Lower leg skin (tissue), 4 donors: ENCODE data around the gene LCN15. TPM values are rescaled to one million over a fixed set of nuclear protein-coding genes. Genes with fewer than 3 reads are reported as not detected.

ENCODE experiments used
- DNase-seq, 2 donors: peaks; one replicate each; pipeline ENCODE4 v3.0.0-alpha.2; 2019; ENCODE audit warnings: low spot score in 2 of 2
- H3K4me3 ChIP-seq: fragments of 200-600 bp; sonication (generic); 2 replicates; pipeline ENCODE4 v1.5.1; 2017; ENCODE audit warnings: mild to moderate bottlenecking, low read depth; ENCODE audit not compliant: poor library complexity, severe bottlenecking
- POLR2A ChIP-seq, 2 donors: fragments of 450-650 bp; IDR thresholded peaks; one replicate each; pipeline ENCODE4 v1.6.1; 2016 to 2017; ENCODE audit warnings: antibody characterized with exemption in 2 of 2, mild to moderate bottlenecking in 1 of 2, moderate library complexity in 1 of 2
- WGBS, 2 donors: methylation state at CpG; one replicate each; pipeline ENCODE4 v1.1.5; 2018; 5-methylcytosine and 5-hydroxymethylcytosine counted together
- intact Hi-C: fragments of 100-400 bp; cut with DNase I; formaldehyde crosslinking; loops from one replicate; pipeline ENCODE4 v1.15.0; 2023; ENCODE audit warnings: low total_unique reads
- total RNA-seq, 4 donors: library from RNA; depleted of rRNA; stranded (reverse); fragments of >200 nt; gene quantifications; one replicate each; pipeline ENCODE4 v1.1.0, GENCODE V29; 2016
- TF ChIP-seq, protein P1 (sequence below), 3 donors: fragments of 450-650 bp; IDR thresholded peaks; one replicate each; pipeline ENCODE4 v1.5.1; 2016; ENCODE audit warnings: antibody characterized with exemption in 3 of 3, mild to moderate bottlenecking in 3 of 3, moderate library complexity in 2 of 3

The LCN15 gene
- total RNA-seq, 4 donors from 2014 or later: not detected

DNA sequence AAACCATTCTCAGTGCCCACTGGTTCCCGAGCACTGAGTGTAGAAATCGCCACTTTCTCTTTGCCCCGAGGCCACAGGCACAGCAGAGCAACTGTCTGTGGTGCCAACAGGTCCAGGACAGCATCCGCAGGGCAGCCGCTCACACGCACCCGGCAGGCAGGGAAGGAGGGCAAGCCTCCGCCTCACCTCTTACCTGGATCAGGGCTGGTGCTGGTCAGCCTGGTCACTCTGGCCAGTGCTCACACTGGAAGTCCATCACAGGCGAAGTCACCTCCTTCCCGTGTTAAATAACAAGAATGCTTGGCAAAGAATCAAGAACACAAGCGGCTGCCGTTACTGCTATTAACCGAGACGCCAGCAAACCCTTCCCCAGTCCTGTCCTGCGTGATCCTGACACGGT is 38.2 kb downstream of the LCN15 start:
- intact Hi-C loops: no loop called here
- WGBS, 2 donors: 34 to 58% methylated on average over 12 to 16 of the region's 16 CpGs

GRCh38 chr9:136725612-136726011 is 38.7 kb downstream of the LCN15 start:
- WGBS, 2 donors: 46 to 76% methylated on average over 7 to 10 of the region's 10 CpGs
- intact Hi-C loops: no loop called here
- no peak for TF ChIP-seq POLR2A (IDR thresholded peaks at IDR 0.05)
- TF ChIP-seq, protein P1, sequence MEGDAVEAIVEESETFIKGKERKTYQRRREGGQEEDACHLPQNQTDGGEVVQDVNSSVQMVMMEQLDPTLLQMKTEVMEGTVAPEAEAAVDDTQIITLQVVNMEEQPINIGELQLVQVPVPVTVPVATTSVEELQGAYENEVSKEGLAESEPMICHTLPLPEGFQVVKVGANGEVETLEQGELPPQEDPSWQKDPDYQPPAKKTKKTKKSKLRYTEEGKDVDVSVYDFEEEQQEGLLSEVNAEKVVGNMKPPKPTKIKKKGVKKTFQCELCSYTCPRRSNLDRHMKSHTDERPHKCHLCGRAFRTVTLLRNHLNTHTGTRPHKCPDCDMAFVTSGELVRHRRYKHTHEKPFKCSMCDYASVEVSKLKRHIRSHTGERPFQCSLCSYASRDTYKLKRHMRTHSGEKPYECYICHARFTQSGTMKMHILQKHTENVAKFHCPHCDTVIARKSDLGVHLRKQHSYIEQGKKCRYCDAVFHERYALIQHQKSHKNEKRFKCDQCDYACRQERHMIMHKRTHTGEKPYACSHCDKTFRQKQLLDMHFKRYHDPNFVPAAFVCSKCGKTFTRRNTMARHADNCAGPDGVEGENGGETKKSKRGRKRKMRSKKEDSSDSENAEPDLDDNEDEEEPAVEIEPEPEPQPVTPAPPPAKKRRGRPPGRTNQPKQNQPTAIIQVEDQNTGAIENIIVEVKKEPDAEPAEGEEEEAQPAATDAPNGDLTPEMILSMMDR (IDR thresholded peaks at IDR 0.05): no peak
- DNase-seq: no peak
- H3K4me3 ChIP-seq: no peak overlapping the region

More for the DNA sequence above, 38.2 kb downstream of the LCN15 start:
- TF ChIP-seq, protein P1 (IDR thresholded peaks at IDR 0.05): no peak
- no peak for TF ChIP-seq POLR2A (IDR thresholded peaks at IDR 0.05)
- H3K4me3 ChIP-seq: no peak overlapping the region
- DNase-seq: no peak

DNA sequence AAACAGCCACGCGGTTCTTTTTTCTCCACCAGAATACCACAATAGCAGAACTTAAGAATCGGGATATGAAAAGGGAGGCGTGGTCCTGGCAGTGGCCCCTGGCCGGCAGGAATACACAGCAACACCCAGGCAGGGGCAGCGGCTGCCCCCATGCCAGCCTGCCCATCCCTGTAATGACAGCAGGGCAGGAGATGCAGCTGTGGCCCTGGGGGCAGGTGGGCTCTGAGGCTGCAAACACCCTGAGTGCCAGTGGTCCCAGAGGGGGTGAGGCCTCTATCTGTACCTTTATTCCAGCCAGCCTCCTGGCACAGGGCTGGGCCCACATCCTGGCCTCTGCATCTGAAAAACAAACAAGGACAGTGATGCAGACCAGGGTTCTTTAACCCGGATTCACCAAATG is 39.5 kb downstream of the LCN15 start:
- 74 to 78% methylated on average over 7 of the region's 7 CpGs for WGBS, 2 donors
- no peak overlapping the region for H3K4me3 ChIP-seq
- intact Hi-C loops: no loop called here
- TF ChIP-seq, protein P1 (IDR thresholded peaks at IDR 0.05): no peak
- no peak for TF ChIP-seq POLR2A (IDR thresholded peaks at IDR 0.05)
- no peak for DNase-seq

DNA sequence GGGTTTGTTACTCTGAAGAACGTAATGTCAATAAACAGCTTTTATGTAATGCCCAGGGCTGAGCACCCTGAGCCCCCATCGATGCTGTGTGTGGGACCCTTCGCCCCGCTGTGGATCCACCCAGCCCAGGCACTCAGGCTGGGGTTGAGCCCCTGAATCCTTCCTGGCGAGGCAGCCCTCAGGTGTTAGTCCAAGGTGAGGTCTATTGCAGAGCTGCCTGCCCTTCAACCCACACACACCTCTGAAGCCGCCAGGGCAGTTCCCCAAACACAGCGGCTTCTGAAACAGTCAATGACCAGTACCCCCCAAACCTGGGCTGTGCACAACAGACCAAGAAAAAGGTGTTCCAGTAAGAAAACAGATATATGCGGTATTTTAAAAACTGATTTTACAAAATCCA is 40.3 kb downstream of the LCN15 start:
- no peak for DNase-seq
- WGBS, 2 donors: 98% methylated on average over 6 to 8 of the region's 8 CpGs
- TF ChIP-seq POLR2A (IDR thresholded peaks at IDR 0.05): no peak
- TF ChIP-seq, protein P1 (IDR thresholded peaks at IDR 0.05): no peak
- H3K4me3 ChIP-seq: no peak overlapping the region
- intact Hi-C loops: no loop called here

DNA sequence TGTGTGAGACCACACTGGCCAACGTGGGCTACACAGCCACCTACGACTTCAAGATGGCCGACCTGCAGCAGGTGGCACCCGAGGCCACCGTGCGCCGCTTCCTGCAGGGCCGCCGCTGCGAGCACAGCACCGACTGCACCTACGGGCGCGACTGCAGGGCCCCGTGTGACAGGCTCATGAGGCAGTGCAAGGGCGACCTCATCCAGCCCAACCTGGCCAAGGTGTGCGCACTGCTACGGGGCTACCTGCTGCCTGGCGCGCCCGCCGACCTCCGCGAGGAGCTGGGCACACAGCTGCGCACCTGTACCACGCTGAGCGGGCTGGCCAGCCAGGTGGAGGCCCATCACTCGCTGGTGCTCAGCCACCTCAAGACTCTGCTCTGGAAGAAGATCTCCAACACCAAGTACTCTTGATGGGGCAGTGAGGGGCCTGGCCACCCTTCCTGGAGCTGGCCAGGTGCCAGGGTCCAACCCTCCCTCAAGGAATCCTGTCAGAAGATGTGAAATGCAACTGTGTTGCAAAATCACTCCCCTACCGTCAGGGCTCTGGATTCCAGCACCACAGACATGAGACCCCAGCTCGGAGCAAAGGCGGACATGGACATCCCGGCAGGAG is 40.8 kb downstream of the LCN15 start:
- WGBS, 2 donors: 93 to 94% methylated on average over 23 of the region's 32 CpGs
- no peak for TF ChIP-seq POLR2A (IDR thresholded peaks at IDR 0.05)
- TF ChIP-seq, protein P1 (IDR thresholded peaks at IDR 0.05): no peak

DNA sequence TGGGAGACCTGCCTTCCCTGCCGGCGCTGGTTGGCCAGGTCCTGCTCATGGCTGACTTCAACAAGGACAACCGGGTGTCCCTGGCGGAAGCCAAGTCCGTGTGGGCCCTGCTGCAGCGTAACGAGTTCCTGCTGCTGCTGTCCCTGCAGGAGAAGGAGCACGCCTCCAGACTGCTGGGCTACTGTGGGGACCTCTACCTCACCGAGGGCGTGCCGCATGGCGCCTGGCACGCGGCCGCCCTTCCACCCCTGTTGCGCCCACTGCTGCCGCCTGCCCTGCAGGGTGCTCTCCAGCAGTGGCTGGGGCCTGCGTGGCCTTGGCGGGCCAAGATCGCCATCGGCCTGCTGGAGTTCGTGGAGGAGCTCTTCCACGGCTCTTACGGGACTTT is 41.4 kb downstream of the LCN15 start:
- intact Hi-C loops: no loop called here
- WGBS, 2 donors: 84 to 95% methylated on average over 9 to 20 of the region's 24 CpGs
- no peak overlapping the region for H3K4me3 ChIP-seq
- TF ChIP-seq POLR2A (IDR thresholded peaks at IDR 0.05): no peak
- TF ChIP-seq, protein P1 (IDR thresholded peaks at IDR 0.05): no peak
- DNase-seq: no peak

More for the DNA sequence above, 40.8 kb downstream of the LCN15 start:
- H3K4me3 ChIP-seq: no peak overlapping the region
- intact Hi-C loops: no loop called here
- DNase-seq: no peak
